ACC112 (cell line): Measurements from ENCODE around the gene SLC24A3.

ENCODE experiments used
- H2AFZ ChIP-seq: fragments of 200-600 bp; sonication (generic); one replicate; pipeline ENCODE4 v1.6.0; 2017; ENCODE audit warnings: antibody characterized with exemption, low read length; ENCODE audit not compliant: unreplicated experiment
- H3K27ac ChIP-seq: fragments of 200-600 bp; sonication (generic); 2 replicates; pipeline ENCODE4 v1.5.1; 2014; ENCODE audit warnings: low read depth, mild to moderate bottlenecking, antibody characterized with exemption, low read length, moderate library complexity
- H3K27me3 ChIP-seq: fragments of 200-600 bp; sonication (generic); 2 replicates; pipeline ENCODE4 v1.6.1; 2014; ENCODE audit warnings: mild to moderate bottlenecking, antibody characterized with exemption, low read length, moderate library complexity, mixed read lengths; ENCODE audit not compliant: insufficient read depth
- H3K36me3 ChIP-seq: fragments of 200-600 bp; sonication (generic); 2 replicates; pipeline ENCODE4 v1.6.1; 2016; ENCODE audit warnings: mild to moderate bottlenecking, antibody characterized with exemption, low read length, moderate library complexity, mixed read lengths; ENCODE audit not compliant: insufficient read depth
- H3K4me1 ChIP-seq: fragments of 200-600 bp; sonication (generic); one replicate; pipeline ENCODE4 v1.6.1; 2016; ENCODE audit warnings: low read length, mixed read lengths; ENCODE audit not compliant: insufficient read depth, unreplicated experiment, control insufficient read depth
- H3K4me3 ChIP-seq: fragments of 200-600 bp; sonication (generic); 2 replicates; pipeline ENCODE4 v1.5.1; 2014; ENCODE audit warnings: mild to moderate bottlenecking, low read depth, low read length
- H3K79me2 ChIP-seq: fragments of 200-600 bp; sonication (generic); one replicate; pipeline ENCODE4 v1.6.0; 2016; ENCODE audit warnings: low read length; ENCODE audit not compliant: control insufficient read depth, unreplicated experiment, insufficient read depth

Gene SLC24A3

GRCh38 chr20:19712721-19713260 lies 500.3 kb downstream of the SLC24A3 start:
- no peak overlapping the region for H3K27ac ChIP-seq
- H3K36me3 ChIP-seq = no peaks in the 10 kb centered on the region
- H2AFZ ChIP-seq = no peak overlapping the region
- peaks cover 31% of the 10 kb centered on the region for H3K27me3 ChIP-seq
- H3K79me2 ChIP-seq = no peaks in the 10 kb centered on the region
- no peak overlapping the region for H3K4me3 ChIP-seq
- no peaks in the 10 kb centered on the region for H3K4me1 ChIP-seq

GRCh38 chr20:19713822-19714578 lies 501.6 kb downstream of the SLC24A3 start:
- Histone ChIP-seq H3K36me3 (no peaks in the 10 kb centered on the region), H3K4me1 (no peaks in the 10 kb centered on the region), H3K27me3 (peaks cover 19% of the 10 kb centered on the region; the same call in 1 of the 2 replicates), H3K4me3 (no peak overlapping the region), H3K27ac (no peak overlapping the region), H2AFZ (no peak overlapping the region), H3K79me2 (no peaks in the 10 kb centered on the region)

GRCh38 chr20:19714579-19714840 lies 502.1 kb downstream of the SLC24A3 start:
- Histone ChIP-seq H3K27me3 (peaks cover 14% of the 10 kb centered on the region; the same call in 1 of the 2 replicates), H3K4me3 (no peak overlapping the region), H3K36me3 (no peaks in the 10 kb centered on the region), H3K79me2 (no peaks in the 10 kb centered on the region), H2AFZ (no peak overlapping the region), H3K4me1 (no peaks in the 10 kb centered on the region), H3K27ac (no peak overlapping the region)

GRCh38 chr20:19715986-19716385 lies 503.5 kb downstream of the SLC24A3 start:
- Histone ChIP-seq H3K79me2 (no peaks in the 10 kb centered on the region), H3K27me3 (peaks cover 10% of the 10 kb centered on the region; the same call in 1 of the 2 replicates), H3K36me3 (no peaks in the 10 kb centered on the region), H3K4me3 (no peak overlapping the region), H3K4me1 (no peaks in the 10 kb centered on the region), H3K27ac (no peak overlapping the region), H2AFZ (no peak overlapping the region)

GRCh38 chr20:19718880-19719279 lies 506.4 kb downstream of the SLC24A3 start:
- H3K27me3 ChIP-seq = peaks cover 10% of the 10 kb centered on the region; the same call in 1 of the 2 replicates
- no peaks in the 10 kb centered on the region for H3K4me1 ChIP-seq
- no peak overlapping the region for H3K4me3 ChIP-seq
- no peaks in the 10 kb centered on the region for H3K36me3 ChIP-seq
- no peak overlapping the region for H3K27ac ChIP-seq
- H2AFZ ChIP-seq = no peak overlapping the region
- no peaks in the 10 kb centered on the region for H3K79me2 ChIP-seq

- Histone ChIP-seq H3K27me3 (peaks cover 9% of the 10 kb centered on the region; the same call in 1 of the 2 replicates), H3K79me2 (no peaks in the 10 kb centered on the region), H3K4me3 (no peak overlapping the region), H3K36me3 (no peaks in the 10 kb centered on the region), H2AFZ (no peak overlapping the region), H3K4me1 (peaks cover 5% of the 10 kb centered on the region), H3K27ac (no peak overlapping the region)
Observed at GRCh38 chr20:19720991-19721390, 508.5 kb downstream of the SLC24A3 start.

GRCh38 chr20:19723051-19723450 lies 510.6 kb downstream of the SLC24A3 start:
- Histone ChIP-seq H2AFZ (no peak overlapping the region), H3K36me3 (no peaks in the 10 kb centered on the region), H3K4me1 (peaks cover 14% of the 10 kb centered on the region), H3K27me3 (no peaks in the 10 kb centered on the region), H3K79me2 (no peaks in the 10 kb centered on the region), H3K27ac (no peak overlapping the region), H3K4me3 (no peak overlapping the region)

GRCh38 chr20:19723813-19724430 lies 511.5 kb downstream of the SLC24A3 start:
- H3K4me3 ChIP-seq = no peak overlapping the region
- no peak overlapping the region for H3K27ac ChIP-seq
- H3K4me1 ChIP-seq = peaks cover 14% of the 10 kb centered on the region
- H2AFZ ChIP-seq = no peak overlapping the region
- no peaks in the 10 kb centered on the region for H3K27me3 ChIP-seq
- no peaks in the 10 kb centered on the region for H3K36me3 ChIP-seq
- no peaks in the 10 kb centered on the region for H3K79me2 ChIP-seq

GRCh38 chr20:19725373-19725772 lies 512.9 kb downstream of the SLC24A3 start:
- Histone ChIP-seq H2AFZ (no peak overlapping the region), H3K36me3 (no peaks in the 10 kb centered on the region), H3K27ac (no peak overlapping the region), H3K79me2 (no peaks in the 10 kb centered on the region), H3K4me3 (no peak overlapping the region), H3K4me1 (peaks cover 14% of the 10 kb centered on the region), H3K27me3 (no peaks in the 10 kb centered on the region)

GRCh38 chr20:19725814-19726525 lies 513.5 kb downstream of the SLC24A3 start:
- Histone ChIP-seq H3K36me3 (no peaks in the 10 kb centered on the region), H3K79me2 (no peaks in the 10 kb centered on the region), H3K27me3 (no peaks in the 10 kb centered on the region), H3K4me3 (no peak overlapping the region), H3K27ac (no peak overlapping the region), H2AFZ (no peak overlapping the region), H3K4me1 (peaks cover 14% of the 10 kb centered on the region)
